GM12872 (cell line): ENCODE data around the gene TRPM6.

Experiments
- TF ChIP-seq, protein P1 (sequence below): IDR thresholded peaks from 3 replicates; pipeline ENCODE4 v1.5.1; 2011; ENCODE audit warnings: low read depth, mild to moderate bottlenecking, low read length, moderate library complexity; ENCODE audit not compliant: insufficient read depth

The TRPM6 gene

DNA sequence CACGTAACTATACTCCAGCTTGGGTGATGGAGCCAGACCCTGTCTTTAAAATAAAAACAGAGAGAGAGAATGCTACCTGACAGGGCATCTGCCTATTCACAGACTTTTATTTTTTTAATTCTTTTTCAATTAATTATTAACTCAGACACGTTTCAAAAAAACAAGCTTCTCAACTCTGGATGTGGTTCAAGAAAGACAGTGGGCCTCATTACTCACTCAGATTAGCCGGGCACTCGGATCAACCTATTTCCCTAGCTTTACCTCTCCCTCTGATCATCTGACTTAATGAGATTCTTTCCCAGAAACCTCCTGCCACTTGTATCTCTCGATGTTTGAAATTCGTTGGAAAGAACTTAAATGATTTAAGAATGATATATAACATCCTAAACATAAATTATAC, 134.1 kb downstream of the TRPM6 start:
- TF ChIP-seq, protein P1, sequence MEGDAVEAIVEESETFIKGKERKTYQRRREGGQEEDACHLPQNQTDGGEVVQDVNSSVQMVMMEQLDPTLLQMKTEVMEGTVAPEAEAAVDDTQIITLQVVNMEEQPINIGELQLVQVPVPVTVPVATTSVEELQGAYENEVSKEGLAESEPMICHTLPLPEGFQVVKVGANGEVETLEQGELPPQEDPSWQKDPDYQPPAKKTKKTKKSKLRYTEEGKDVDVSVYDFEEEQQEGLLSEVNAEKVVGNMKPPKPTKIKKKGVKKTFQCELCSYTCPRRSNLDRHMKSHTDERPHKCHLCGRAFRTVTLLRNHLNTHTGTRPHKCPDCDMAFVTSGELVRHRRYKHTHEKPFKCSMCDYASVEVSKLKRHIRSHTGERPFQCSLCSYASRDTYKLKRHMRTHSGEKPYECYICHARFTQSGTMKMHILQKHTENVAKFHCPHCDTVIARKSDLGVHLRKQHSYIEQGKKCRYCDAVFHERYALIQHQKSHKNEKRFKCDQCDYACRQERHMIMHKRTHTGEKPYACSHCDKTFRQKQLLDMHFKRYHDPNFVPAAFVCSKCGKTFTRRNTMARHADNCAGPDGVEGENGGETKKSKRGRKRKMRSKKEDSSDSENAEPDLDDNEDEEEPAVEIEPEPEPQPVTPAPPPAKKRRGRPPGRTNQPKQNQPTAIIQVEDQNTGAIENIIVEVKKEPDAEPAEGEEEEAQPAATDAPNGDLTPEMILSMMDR: no peak

- TF ChIP-seq, protein P1: no peak
Observed at GRCh38 chr9:74748966-74749365, 138.8 kb downstream of the TRPM6 start.

- TF ChIP-seq, protein P1: peak; percentile 62
Observed at GRCh38 chr9:74742792-74743730, 144.7 kb downstream of the TRPM6 start.

DNA sequence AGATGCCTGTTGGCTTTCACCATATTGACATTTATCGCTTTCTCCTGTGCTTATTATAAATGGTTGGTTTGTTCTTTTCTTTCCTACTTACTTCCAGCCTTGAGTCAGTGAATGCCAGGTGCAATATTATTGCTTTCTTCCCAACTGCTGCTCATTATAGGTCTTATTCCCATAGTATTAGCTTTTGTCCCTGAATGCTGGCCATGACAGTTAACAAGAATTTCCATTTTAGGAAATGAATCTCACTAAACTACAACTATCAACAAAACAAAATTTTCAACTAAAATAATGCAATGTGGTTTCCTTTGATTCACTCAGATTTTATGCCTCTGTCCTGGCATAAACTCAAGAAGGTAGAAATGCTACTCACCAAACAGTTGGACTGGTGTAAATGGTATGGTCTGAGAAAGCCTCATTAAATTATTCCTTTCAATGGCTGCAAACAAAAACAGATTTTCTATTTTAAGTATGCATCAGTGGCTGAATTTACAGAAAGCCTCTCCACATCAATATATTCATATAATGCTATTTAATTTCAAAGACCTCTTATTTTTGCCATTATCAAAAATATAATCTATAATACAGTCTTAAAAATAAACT, 145.4 kb downstream of the TRPM6 start:
- TF ChIP-seq, protein P1: no peak

GRCh38 chr9:74736646-74737045, 151.1 kb downstream of the TRPM6 start:
- TF ChIP-seq, protein P1: no peak

GRCh38 chr9:74735761-74736160, 152.0 kb downstream of the TRPM6 start:
- TF ChIP-seq, protein P1: no peak

GRCh38 chr9:74729136-74729695, 158.5 kb downstream of the TRPM6 start:
- TF ChIP-seq, protein P1: no peak
